PC-9 (cell line): ENCODE measurements around the gene UXS1. TPM values are rescaled to one million over a fixed set of nuclear protein-coding genes. Genes with fewer than 3 reads are reported as not detected.

ENCODE experiments used
- BruUV-seq: library from RNA; stranded (reverse); fragments of 400-500 nt; replicated peaks from 2 replicates; lab custom pipeline; 2021; lab: Mats Ljungman, UMichigan
- CTCF ChIA-PET: fragments of 300-600 bp; sonication (Branson Sonifier 250); formaldehyde crosslinking; loops from one replicate; lab custom pipeline; 2022; ENCODE audit warnings: antibody characterized with exemption; lab: Charles Lee
- POLR2A ChIA-PET: fragments of 300-600 bp; sonication (Branson Sonifier 250); formaldehyde crosslinking; loops from one replicate; lab custom pipeline; 2022; ENCODE audit warnings: antibody characterized with exemption; ENCODE audit not compliant: unreplicated experiment; lab: Charles Lee
- DNase-seq, 2 experiments: peaks; one replicate each; pipeline versions ENCODE4 v3.0.0 to v3.0.0-alpha.2; 2015 to 2022; ENCODE audit warnings: mixed read lengths in 1 of 2
- H2AFZ ChIP-seq: fragments of 200-600 bp; sonication (generic); 2 replicates; pipeline ENCODE4 v1.8.1; 2017; ENCODE audit warnings: antibody characterized with exemption
- H3F3A ChIP-seq: fragments of 200-600 bp; sonication (generic); 2 replicates; pipeline ENCODE4 v1.8.1; 2017; ENCODE audit warnings: antibody characterized with exemption, mild to moderate bottlenecking, low read depth; ENCODE audit not compliant: insufficient read depth
- H3K27ac ChIP-seq: fragments of 200-600 bp; sonication (generic); 2 replicates; pipeline ENCODE4 v1.6.1; 2016; ENCODE audit warnings: mixed run types
- H3K27me3 ChIP-seq: fragments of 200-600 bp; sonication (generic); 2 replicates; pipeline ENCODE4 v1.6.1; 2016; ENCODE audit warnings: low read depth, mixed run types; ENCODE audit not compliant: insufficient read depth
- H3K36me3 ChIP-seq: fragments of 200-600 bp; sonication (generic); 2 replicates; pipeline ENCODE4 v1.6.1; 2016; ENCODE audit warnings: low read depth, mixed run types
- H3K4me1 ChIP-seq: fragments of 200-600 bp; sonication (generic); replicated peaks from 2 replicates; pipeline ENCODE4 v1.6.1; 2016; ENCODE audit warnings: mixed run types; ENCODE audit not compliant: insufficient read depth
- H3K4me2 ChIP-seq: fragments of 200-600 bp; sonication (generic); 2 replicates; pipeline ENCODE4 v1.6.1; 2017; ENCODE audit warnings: mixed run types
- H3K4me3 ChIP-seq: fragments of 200-600 bp; sonication (generic); 2 replicates; pipeline ENCODE4 v1.6.1; 2016; ENCODE audit warnings: mixed run types
- H3K79me2 ChIP-seq: fragments of 200-600 bp; sonication (generic); 2 replicates; pipeline ENCODE4 v1.6.1; 2017; ENCODE audit warnings: low read depth, mixed run types
- H3K9me2 ChIP-seq: fragments of 200-600 bp; sonication (generic); 2 replicates; pipeline ENCODE4 v1.8.1; 2017; ENCODE audit warnings: mild to moderate bottlenecking; ENCODE audit not compliant: insufficient read depth
- H3K9me3 ChIP-seq: fragments of 200-600 bp; sonication (generic); 2 replicates; pipeline ENCODE4 v1.8.1; 2016; ENCODE audit warnings: low read depth; ENCODE audit not compliant: insufficient read depth
- H4K20me1 ChIP-seq: fragments of 200-600 bp; sonication (generic); 2 replicates; pipeline ENCODE4 v1.8.1; 2017; ENCODE audit not compliant: insufficient read depth
- CTCF ChIP-seq: fragments of 200-600 bp; sonication (generic); conservative IDR thresholded peaks from 2 replicates; pipeline ENCODE4 v1.6.1; 2017; ENCODE audit warnings: mixed run types, antibody characterized with exemption, mild to moderate bottlenecking, moderate library complexity
- EZH2 ChIP-seq: fragments of 200-600 bp; sonication (generic); IDR thresholded peaks from 2 replicates; pipeline ENCODE4 v1.8.0; 2017; ENCODE audit warnings: antibody characterized with exemption, low read depth
- intact Hi-C: fragments of 100-400 bp; cut with micrococcal nuclease; formaldehyde crosslinking; loops from one replicate; pipeline ENCODE4 v1.10.0; 2022; ENCODE audit not compliant: unreplicated experiment
- total RNA-seq: library from RNA; stranded (reverse); gene quantifications from 2 replicates; pipeline ENCODE4 v1.2.3, GENCODE V29; 2021

UXS1 gene
- total RNA-seq, 1 experiment from 2014 or later, result 65.6 TPM

DNA sequence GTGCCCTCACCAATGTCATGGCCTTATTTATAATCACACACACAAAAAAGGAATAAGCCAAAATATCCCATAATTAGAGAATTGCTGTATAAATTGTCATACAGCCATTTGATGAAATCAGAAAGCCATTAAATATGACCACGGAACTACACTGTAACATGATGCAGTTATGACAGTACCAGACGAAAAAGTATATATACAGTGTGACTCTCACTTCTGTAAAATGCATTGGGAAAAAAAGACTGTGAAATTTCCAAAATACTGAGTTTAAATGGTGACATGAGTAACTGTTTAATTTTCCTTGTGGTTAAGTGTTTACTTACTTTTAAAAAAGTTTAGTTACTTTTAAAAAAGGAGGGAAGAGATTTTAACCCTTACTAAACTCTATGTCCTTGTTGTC lies 25.4 kb downstream of the UXS1 start:
- Histone ChIP-seq H3K79me2 (peaks cover 60% of the 10 kb centered on the region; the same call in 1 of the 2 replicates), H3F3A (peaks cover 6% of the 10 kb centered on the region), H2AFZ (no peak overlapping the region), H3K9me2 (no peaks in the 10 kb centered on the region), H3K36me3 (no peaks in the 10 kb centered on the region), H3K9me3 (no peaks in the 10 kb centered on the region), H3K27me3 (no peaks in the 10 kb centered on the region), H3K4me1 (peaks cover 17% of the 10 kb centered on the region), H3K4me3 (no peak overlapping the region), H3K4me2 (no peak overlapping the region), H4K20me1 (peaks cover 3% of the 10 kb centered on the region; the same call in 1 of the 2 replicates), H3K27ac (no peak overlapping the region)
- intact Hi-C loops, result no loop called here
- DNase-seq, result no peak
- CTCF ChIA-PET, result no interaction called here
- TF ChIP-seq EZH2 (no peak), CTCF (no peak)
- POLR2A ChIA-PET, result no interaction called here
- no TSS peak for BruUV-seq

DNA sequence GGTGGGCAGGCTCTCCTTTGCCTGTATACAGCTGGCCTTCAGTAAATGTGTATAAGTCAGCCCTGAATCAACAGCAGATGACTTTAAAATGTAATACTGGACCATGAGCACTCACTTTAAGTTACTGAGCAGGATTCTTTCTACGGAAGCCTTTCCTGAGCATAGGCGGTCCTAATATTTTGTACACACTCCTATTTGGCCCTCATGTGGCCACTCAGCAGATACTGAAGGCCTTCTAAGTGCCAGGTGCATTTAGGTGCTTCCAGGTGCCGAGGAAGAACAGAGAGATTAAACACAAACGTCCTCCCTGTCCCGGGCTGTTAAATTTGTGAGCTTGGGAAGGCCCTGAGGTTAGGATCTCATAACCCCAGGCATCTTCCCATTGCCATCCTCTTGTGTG lies 27.0 kb downstream of the UXS1 start:
- no peak overlapping the region for H2AFZ ChIP-seq
- TF ChIP-seq CTCF (no peak), EZH2 (no peak)
- POLR2A ChIA-PET, result interaction anchor here (0.6 kb wide), 1 partner anchor 26 kb away, joined by 3 read pairs; no protein-coding TSS in a partner anchor
- CTCF ChIA-PET, result no interaction called here
- no peaks in the 10 kb centered on the region for H3K36me3 ChIP-seq
- intact Hi-C loops, result no loop called here
- no peak for DNase-seq
- H4K20me1 ChIP-seq, result peaks cover 3% of the 10 kb centered on the region; the same call in 1 of the 2 replicates
- H3K4me1 ChIP-seq, result peaks cover 33% of the 10 kb centered on the region
- no peak overlapping the region for H3K27ac ChIP-seq
- H3K27me3 ChIP-seq, result no peaks in the 10 kb centered on the region
- H3K79me2 ChIP-seq, result peaks cover 62% of the 10 kb centered on the region; the same call in 1 of the 2 replicates
- H3K9me3 ChIP-seq, result no peaks in the 10 kb centered on the region
- no peaks in the 10 kb centered on the region for H3K9me2 ChIP-seq
- BruUV-seq, result no TSS peak
- no peak overlapping the region for H3K4me3 ChIP-seq
- H3F3A ChIP-seq, result peaks cover 22% of the 10 kb centered on the region
- H3K4me2 ChIP-seq, result no peak overlapping the region

DNA sequence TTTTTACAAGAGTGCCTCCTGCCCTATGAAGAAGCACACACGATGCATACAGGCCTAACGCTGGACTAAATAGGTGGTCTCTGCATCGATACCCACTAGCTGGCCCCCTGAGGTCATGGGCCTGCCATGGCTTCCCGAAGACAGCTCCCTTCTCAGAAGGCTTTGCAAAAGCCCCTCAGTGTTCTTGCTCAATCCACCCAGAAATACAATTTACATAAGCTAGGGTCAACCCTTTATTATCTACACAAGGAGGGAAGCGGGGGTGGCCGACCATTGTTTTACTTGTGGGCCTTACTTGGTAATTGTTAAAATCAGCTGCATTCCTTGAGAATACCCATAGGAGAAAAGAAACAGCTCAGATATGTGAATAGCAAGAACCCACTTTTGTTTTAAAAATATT lies 28.5 kb downstream of the UXS1 start:
- Histone ChIP-seq H2AFZ (no peak overlapping the region), H3K4me1 (peaks cover 46% of the 10 kb centered on the region), H4K20me1 (no peaks in the 10 kb centered on the region), H3K4me3 (no peak overlapping the region), H3K27me3 (no peaks in the 10 kb centered on the region), H3K79me2 (peaks cover 56% of the 10 kb centered on the region; the same call in 1 of the 2 replicates), H3F3A (peaks cover 31% of the 10 kb centered on the region), H3K9me2 (no peaks in the 10 kb centered on the region), H3K9me3 (no peaks in the 10 kb centered on the region), H3K27ac (no peak overlapping the region), H3K36me3 (0 out of 2 replicates have a peak, but pooled peaks cover 3% of the 10 kb centered on the region), H3K4me2 (no peak overlapping the region)
- ChIA-PET POLR2A (no interaction called here), CTCF (no interaction called here)
- no TSS peak for BruUV-seq
- no peak for DNase-seq
- intact Hi-C loops, result no loop called here
- TF ChIP-seq CTCF (no peak), EZH2 (no peak)
